Peyer's patch (tissue), 4 donors: Measurements from ENCODE around the gene EEF2K.

Experiments used
- POLR2A ChIP-seq, 2 donors: fragments of 450-650 bp; IDR thresholded peaks; one replicate each; pipeline ENCODE4 v1.5.1; 2017; ENCODE audit warnings: antibody characterized with exemption in 2 of 2, mild to moderate bottlenecking in 2 of 2, moderate library complexity in 2 of 2
- TF ChIP-seq, protein P1 (sequence below), 6 experiments: fragments of 450-650 bp in 4 of 6; fragments of 200-600 bp in 2 of 6; sonication (generic) in 1 of 6; IDR thresholded peaks; one replicate each; pipeline ENCODE4 v1.5.1; 2017 to 2019; ENCODE audit warnings: antibody characterized with exemption in 6 of 6, mild to moderate bottlenecking in 3 of 6, moderate library complexity in 1 of 6

- TF ChIP-seq, protein P1, sequence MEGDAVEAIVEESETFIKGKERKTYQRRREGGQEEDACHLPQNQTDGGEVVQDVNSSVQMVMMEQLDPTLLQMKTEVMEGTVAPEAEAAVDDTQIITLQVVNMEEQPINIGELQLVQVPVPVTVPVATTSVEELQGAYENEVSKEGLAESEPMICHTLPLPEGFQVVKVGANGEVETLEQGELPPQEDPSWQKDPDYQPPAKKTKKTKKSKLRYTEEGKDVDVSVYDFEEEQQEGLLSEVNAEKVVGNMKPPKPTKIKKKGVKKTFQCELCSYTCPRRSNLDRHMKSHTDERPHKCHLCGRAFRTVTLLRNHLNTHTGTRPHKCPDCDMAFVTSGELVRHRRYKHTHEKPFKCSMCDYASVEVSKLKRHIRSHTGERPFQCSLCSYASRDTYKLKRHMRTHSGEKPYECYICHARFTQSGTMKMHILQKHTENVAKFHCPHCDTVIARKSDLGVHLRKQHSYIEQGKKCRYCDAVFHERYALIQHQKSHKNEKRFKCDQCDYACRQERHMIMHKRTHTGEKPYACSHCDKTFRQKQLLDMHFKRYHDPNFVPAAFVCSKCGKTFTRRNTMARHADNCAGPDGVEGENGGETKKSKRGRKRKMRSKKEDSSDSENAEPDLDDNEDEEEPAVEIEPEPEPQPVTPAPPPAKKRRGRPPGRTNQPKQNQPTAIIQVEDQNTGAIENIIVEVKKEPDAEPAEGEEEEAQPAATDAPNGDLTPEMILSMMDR (IDR thresholded peaks at IDR 0.05), result no peak
- no peak for TF ChIP-seq POLR2A (IDR thresholded peaks at IDR 0.05)
These were observed 51.4 kb downstream of the EEF2K start for GRCh38 chr16:22257440-22257839.
